NCI-H2107 (cell line): ENCODE data around the gene BNIP5.

Experiments
- DNase-seq: peaks from one replicate; lab custom pipeline; 2025; lab: John Stamatoyannopoulos, UW

Gene BNIP5

DNA sequence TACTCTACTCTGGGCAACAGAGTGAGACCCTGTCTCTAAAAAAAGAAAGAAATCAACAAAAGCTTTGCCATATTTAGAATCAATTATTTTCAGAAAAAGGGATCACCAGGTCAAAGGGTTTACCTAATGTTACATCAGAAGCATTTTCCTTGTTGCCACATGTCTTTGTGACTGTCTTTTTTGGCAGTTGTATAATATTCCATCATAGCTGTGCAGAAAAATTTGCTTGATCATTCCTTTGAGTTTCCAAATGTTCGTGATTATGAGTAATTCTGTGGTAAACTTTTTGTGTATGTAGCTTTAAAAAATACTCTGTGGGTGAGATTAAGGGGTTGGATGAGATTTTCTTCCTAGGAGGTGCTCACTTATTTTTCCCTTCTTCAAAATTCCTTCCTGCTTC lies 40.4 kb downstream of the BNIP5 start:
- no peak for DNase-seq

DNA sequence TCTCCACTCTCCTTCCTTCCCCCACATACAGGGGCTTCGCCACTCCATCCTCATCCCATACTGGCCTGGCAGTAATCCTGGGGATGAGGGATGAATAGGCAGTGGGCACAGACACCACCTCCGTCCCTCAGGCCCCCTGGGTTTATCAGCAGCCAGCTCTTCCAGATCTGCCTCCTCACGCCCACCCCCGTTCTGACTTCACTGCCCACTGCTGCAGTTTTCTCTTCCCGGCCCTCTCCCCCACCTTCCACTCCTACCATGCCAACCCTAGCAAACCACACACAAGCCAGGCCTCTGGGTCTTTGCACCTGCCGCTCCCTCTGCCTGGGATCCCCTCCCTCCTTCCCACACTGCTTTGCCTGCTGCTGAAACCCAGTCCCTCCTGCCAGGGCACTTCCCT lies 44.5 kb downstream of the BNIP5 start:
- no peak for DNase-seq

DNA sequence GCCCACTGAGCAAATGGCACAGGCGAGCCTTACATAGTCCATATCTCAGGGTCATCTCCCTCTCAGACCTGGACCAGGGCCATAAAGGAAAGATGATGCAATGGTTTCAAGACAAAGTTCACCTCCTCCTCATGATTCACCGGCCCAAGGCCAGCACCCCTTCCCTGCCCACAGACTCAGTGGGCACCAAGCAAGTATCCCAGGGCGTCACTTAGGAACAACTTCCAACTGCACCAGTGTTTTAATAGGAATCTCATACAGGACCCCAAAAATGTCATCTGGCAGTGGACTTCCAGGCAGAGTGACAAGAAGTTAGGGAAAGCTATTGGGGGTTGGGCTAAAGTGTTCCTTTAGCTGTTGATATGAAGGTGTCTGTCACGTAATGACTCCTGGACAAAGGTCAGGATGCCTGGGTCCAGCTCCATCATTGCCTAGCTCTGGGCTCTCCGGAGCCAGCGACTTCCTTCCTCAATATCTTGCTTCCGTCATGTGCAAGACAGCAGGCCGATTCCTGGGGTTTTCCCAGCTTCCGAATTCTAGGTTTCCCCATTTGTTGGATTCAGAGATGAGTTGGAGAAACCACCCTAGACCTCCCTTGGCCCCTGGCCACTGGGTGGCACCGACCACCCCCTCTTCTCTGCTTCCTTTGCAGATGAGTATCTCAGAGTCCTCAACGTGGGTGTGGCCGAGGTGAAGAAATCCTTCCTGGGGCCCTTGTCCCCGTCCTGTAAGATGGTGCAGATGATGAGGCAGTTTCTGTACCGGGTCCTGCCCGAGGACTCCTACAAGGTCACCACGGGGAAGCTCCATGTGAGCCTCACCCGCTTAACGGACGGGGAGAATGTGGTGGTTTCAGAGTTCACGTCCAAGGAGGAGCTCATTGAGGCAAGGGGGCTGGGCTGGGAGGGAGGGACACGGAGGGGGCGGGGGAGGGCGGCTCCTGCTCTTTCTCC lies 45.7 kb downstream of the BNIP5 start:
- DNase-seq, result no peak

DNA sequence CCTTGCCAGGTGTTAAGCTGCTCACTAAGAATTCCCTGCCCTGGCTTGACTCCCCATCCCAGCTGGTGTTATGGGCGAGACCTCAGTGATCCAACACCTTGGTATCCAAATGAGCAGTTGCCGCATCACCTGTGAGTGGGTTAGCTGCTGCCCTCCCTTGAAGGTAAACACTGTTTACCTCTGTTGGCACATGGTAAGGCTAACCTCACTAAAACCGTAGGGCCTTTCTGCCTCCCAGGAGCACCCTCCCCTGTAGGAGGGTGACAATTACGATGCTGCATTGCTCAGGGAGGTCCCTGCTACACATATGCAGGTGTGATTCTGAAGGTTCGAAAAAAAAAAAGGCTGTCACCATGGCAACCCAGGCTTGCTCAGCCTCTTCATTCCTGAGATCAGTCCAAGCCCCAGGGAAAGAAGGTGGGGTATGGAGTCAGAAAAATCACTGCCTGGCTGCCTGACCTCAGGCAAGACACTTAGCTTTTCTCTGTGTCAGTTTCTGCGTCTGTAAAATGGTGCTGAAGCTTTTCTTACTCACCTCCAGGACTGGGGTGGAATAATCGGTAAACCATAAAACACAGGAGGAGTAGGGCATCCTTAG lies 47.3 kb downstream of the BNIP5 start:
- no peak for DNase-seq

DNA sequence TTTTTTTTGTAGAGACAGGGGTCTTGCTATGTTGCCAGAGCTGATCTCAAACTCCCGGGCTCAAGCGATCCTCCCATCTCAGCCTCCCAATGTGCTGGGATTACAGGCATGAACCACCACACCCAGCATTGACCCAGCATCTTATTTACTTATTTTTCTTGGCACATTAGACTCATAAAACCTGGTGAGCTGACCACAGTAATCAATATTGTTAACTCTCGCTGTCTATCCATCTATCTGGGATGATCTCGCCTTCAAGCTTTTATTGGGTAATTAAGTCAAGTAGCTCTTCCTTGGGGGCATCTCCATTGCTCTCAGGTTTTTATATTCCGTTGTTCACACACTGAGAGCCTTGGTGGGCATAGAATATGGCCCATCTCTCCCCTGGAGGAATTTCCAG lies 49.8 kb downstream of the BNIP5 start:
- no peak for DNase-seq

DNA sequence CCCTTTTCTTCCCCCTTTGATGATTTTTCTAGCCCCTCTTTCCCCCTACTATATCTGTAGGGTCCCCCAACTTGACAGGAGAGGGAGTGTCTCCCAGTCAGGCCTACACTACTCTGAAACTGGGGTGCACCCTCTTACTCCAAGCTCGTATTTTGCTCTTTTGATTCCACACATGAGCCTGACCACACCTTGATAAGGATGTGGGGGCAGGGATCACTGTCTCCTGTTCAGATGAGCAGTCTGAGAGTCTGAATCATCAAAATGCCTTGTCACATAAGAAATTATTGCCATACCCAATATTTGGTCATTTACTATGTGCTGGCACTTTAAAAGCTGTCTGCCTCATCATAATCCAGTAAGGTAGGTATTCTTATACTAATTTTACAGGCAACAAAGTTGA lies 50.9 kb downstream of the BNIP5 start:
- no peak for DNase-seq

DNA sequence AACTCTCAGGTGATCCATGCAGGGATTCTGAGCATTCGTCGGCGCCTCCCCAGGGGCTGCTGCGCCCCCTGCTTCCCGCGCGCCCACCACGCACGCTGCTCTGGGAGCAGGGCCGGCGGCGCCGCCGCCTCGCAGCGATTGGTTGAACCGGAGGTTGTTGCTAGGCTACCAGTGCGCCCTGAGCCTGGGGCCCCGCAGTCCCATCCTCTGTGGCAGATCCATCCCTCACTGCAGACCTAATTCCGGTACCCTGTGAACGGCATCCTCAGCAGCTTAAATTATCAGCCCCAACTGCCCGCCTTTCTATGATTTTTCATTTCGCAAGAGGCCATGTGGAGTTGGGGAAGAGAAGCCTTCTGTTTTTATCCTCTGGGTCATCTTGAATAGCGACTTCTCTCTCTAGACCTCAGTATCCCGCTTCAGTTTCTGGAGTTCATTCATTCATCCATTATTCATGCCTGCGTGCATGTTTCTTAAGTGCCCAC lies 51.5 kb downstream of the BNIP5 start:
- no peak for DNase-seq

DNA sequence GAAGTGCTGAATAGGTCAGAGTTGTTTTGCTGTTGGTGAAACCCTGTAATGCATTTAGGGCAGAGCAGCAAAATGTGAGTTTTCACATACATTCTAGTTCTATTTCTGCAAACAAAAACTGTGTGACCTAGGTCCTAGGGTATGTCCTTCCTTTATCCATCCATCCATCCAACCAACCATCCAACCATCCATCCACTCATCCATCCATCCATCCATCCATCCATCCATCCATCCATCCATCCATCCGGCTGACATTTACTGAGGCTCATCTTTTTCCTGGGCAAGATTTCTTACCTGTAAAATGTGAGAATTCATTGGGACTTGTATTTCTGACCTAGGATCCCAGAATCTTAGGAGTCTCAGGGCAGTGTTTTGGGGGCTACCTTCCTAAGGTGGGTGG lies 52.3 kb downstream of the BNIP5 start:
- no peak for DNase-seq

DNA sequence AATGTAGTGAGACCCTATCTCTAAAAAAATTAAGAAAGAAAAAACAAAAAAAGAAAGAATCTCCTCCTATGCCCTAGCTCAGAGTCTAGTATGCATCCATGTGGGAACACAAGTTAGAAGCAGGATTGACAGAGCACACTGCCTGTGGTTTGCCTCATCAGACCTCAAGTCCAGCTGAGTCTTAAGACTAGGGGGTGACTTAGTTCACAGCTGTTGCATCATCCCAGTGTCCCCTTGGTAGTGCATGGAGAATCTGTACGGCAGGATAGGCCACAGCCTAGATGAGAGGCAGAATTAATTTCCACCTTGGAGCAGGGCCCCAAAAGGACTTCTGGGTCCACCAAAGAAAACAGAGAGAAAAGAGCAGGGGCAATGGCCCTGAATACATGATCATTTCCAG lies 53.1 kb downstream of the BNIP5 start:
- no peak for DNase-seq

DNA sequence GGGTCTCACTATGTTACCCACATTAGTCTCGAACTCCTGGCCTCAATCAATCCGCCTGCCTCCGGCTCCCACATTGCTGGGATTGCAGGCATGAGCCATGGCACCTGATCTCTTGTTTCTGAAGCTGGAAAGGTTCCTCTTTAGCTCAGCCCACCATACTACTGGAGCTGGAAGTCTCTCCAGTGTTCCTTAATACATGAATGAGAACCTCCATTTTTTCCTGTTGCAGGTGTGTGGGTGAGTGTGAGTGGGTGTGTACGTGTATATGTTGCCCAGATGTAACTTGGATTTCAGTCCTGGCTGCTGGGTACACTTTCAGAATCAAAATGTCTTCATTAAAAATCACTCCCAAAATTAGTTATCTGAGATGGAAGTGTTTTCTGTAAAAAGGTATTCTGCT lies 55.7 kb downstream of the BNIP5 start:
- no peak for DNase-seq

DNA sequence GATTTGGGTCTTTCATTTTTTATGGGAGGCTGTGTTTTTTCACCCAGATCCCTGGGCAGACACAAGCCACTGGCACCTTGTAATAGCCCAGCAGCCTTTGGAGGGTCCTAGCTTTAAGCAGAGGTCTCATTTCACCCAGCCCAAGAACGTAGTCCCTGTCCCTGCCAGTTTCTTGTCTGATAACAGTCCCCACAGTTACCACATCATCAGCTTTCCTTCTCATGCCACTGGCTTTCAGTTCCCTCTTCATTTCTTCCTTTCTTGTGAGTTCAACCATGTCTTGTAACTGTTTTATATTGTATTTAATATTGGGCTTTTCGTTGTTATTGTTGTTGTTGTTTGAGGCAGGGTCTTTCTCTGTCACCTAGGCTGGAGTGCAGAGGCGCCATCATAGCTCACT lies 56.2 kb downstream of the BNIP5 start:
- DNase-seq, result no peak

DNA sequence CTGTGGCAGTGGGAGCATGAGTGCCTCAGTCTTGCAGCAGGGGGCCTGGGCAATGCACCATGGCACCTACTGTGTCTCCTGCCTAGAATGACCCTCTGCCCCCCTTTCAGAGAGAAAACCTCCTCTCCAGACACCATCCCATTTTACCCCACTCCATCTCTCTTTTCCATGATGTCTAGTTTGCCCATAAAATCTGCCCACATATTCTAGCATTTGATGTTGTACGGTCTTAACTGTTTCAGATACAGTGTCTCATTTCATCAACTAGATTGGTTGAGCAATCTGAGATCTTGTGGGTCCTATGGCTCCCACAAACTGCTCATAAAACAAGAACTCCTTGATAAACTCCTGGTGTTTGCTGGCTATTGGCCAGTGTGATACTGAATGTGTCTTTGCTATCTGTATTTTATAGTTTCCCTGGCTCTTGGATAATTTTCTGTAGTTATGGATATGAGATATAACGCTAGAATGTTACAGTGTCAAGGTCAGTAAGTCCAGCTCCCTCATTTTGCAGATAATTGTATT lies 58.7 kb downstream of the BNIP5 start:
- DNase-seq, result no peak

DNA sequence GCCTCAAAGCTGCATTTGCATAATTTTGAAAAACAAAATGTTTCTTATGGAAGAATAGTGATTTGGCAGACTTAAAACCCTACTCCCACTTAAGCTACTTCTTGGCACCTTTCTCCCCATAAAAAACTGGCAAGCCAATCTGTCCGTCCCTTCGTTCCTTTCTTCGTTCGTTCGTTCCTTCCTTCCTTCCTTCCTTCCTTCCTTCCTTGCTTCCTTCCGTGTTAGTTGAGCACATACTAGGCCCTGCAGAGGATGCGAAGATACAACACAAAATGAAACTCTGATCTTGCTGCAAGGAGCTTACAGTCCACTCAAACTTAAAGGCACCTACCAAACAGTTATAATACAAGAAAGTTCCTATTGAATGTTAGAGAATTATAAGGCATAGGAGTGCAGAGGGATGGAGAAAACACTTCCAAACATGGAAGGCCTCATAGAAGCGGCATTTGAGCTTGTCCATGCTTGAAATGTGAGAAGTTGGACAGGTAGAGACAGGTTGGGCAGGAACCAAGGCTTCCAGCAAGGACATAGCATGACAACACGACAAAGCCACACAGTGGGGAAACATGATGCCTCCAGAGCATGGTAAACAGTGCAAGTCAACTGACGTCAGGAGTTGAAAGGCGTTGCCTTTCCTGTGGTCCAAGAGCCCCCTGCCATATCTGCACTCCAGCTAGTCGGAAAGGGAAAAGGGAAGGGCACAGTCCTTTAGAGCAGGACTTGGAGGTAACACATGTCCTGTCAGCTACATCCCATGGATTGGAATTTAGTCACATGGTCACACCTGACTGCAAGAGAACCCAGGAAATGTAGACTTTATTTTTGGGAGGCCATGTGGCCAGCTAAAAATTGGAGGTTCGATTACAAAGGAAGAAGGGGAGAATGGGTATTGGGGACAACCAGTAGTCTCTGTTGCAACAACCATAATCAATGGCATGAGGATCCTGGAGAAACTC lies 59.8 kb downstream of the BNIP5 start:
- no peak for DNase-seq

DNA sequence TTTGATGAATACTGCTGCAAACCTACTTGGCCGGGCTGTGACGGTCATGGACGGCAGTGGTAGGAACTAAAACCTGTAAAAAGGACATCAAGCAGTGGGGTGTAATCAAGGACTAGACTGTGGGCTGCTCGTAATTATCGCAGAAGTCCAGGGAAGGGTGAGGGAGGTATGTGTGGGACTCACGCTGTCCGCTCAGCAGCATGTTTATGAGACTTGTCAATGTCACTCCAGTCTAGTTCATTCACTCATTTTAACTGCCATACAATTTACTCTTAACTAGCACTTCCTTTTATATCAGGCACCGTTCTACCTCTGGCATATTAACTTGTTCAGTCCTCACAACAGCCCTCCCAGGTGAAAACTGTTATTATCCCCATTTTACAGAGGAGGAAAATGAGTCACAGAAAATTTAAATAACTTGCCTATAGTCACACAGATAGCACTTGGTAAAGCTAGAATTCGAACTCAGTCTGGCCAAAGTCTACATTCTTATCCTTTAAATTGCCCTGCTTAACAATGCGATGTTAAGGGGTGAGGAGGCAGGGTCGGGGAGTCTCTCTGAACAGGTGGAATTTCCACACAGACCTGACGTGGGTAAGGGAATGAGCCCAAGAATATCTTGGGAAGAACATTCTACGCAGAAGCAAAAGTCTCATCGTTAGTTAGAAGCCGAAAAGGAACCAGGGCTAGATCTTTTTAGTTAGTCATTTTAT lies 62.7 kb downstream of the BNIP5 start:
- DNase-seq, result no peak

DNA sequence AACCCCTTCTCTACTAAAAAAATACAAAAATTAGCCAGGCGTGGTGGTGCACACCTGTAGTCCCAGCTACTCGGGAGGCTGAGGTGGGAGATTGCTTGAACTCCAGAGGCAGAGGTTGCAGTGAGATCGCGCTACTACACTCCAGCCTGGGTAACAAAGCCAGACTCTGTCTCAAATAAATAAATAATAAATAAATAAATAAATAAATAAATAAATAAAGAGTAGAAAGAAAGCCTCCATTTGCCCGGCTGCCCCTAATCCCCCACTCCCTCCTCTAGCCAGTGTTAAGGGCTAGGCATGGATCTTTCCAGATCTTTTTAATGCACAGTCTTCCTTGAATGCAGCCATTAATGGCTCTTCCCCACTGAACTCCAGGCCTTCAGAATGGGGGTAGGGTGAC lies 63.6 kb downstream of the BNIP5 start:
- DNase-seq, result no peak

DNA sequence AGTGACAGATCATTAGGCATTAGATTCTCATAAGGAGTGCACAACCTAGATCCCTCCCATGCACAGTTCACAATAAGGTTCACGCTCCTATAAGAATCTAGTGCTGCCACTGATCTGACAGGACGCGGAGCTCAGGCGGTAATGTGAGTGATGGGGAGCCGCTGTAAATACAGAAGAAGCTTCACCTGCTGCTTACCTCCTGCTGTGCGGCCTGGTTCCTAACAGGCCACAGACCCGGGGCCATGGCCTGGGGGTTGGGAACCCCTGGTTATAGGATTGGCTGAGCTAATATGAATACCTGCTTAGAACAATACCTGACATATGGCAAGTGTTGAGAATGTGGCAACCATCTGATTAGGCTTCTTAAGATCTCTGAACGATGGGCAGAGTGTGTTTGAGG lies 64.5 kb downstream of the BNIP5 start:
- no peak for DNase-seq

DNA sequence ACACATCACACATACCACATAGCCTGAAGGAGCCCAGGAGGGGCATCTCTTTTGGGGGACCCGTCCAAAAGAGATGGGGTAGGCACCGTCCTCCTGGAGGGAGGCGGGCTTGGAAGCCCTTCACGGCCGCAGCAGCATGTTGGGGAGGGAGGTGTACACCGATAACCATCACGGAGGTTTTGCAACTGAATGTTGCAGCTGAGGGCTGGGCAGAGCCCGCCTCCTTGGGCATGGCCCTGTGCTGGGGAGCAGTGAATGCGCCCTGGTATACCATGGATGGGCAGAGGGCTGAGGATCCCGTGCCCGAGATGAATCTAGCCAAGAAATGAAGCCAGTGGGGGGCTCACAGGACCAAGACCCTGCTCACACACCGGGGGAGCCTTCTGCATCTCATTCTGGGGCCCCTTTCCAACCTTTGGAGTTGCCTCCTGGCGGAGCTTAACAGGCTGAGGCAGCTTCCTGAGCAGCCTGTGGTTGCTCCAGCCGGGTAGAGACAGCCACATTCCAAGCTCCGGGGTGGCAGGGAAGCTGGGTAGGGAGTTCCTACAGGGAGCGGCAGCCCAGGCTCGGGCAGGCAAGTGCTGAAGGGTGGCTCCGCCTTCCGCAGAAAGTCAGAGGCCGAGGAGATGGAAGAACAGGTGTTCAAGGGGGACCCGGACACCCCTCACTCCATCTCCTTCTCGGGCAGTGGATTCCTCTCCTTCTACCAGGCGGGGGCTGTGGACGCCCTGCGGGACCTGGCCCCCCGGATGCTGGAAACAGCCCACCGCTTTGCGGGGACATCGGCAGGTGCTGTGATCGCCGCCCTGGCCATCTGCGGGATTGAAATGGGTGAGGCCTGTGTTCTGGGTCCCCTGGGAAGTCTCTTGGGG lies 66.6 kb downstream of the BNIP5 start, which contains the start of gene PNPLA1:
Gene PNPLA1, plus strand, starts transcription at position 227 of the 872 bp plus-strand sequence. Its CDS starts 400 bp downstream, at position 627.
- no peak for DNase-seq

DNA sequence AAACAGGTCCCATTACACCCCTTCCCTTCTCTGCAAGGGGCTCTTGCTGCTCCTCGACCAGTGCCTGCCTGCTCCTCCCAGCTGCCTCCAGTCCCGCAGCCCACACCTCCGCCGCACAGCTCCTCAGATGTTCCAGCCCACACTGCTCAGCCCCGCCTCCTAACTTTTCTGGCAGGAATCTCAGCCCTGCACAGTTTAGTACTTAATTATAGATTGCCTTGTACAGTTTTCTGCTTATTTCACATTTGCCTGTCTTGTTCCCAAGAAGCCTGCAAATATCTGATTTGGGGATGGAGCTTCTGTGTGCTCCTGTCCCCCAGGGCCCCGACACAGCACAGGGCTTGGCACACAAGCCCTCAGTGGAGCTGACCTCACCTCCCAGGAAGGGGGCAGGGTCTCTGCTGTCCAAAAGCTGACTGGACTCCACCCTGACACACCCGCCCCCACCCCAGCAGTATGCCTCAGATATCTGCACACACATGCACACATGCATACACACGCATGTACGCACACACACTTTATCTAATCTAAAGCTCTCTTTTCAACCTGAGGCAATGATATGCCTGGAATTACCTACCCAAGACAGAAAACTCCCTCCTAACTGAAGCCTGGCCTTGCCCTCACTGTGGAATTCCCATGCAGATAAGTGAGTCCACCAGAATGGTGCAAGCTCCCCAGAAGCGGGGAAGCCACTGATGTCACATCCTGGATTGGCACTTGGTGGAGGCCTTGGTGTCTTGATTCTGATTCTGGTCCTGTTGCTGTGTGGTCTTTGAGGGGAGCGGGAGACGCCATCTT lies 68.0 kb downstream of the BNIP5 start:
- DNase-seq, result no peak

DNA sequence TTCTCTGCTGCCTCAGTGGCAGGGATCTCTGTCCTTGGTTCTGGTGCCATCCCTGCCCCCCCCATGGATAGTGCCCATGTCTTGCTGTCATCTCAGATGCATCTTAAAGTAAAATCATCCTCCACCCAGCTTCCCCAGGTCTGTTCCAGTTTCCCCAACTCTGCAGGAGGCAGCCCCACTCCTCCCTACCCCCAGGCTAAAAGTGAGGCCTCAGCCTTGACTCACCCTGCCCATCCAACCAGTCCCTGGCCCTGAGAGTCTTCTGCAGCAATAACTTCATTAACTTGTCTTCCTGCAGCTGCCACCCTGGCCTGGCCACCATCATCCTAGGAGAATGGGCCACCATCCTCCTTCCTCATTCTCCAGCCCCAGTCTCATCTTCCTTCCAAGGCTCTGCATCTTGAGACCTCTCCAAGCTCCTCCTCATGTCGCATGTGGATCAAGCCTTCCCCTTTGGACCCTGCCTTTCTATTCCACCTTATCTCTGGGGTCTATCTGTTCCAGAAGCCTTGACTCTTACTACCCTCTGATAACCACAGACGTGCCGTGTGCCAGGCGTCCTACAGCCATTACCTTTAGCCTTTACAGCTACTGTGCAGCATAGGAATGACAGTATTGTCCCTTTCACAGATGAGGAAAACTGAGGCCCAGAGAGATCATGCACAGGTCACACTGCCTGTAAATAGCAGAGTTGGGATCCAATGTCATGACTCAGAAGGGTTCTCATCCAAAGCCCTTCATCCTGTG lies 68.8 kb downstream of the BNIP5 start:
- DNase-seq, result no peak
